ENCODE data around the gene ORM2.

GRCh38 chr9:114364134-114365041 lies 34.7 kb downstream of the ORM2 start:
- no peak for TF ChIP-seq CTCF (IDR thresholded peaks at IDR 0.05)
- TF ChIP-seq POLR2A (IDR thresholded peaks at IDR 0.05): no peak

All from esophagus squamous epithelium (tissue), 4 donors.